Pancreas (tissue), 10 donors: Measurements from ENCODE around the gene FAT1. TPM values are rescaled to one million over a fixed set of nuclear protein-coding genes. Genes with fewer than 3 reads are reported as not detected.
A peak's percentile ranks its signal among the peaks of the same experiment; 100 is the strongest.

Source experiments
- ATAC-seq, 4 donors: fragments of 200-7000 bp; cut with Tn5 transposase; one replicate each; pipeline versions ENCODE4 v1.8.0 to v1.9.1; 2020; ENCODE audit warnings: mild to moderate bottlenecking in 4 of 4, moderate library complexity in 4 of 4
- DNase-seq, 6 donors: peaks; one replicate each; pipeline ENCODE4 v3.0.0-alpha.2; 2020
- FAIRE-seq: peaks from 2 replicates; lab custom pipeline; 2012; peaks lifted over from hg19 to GRCh38; lab: Jason Lieb, UNC
- H3K27ac ChIP-seq, 4 donors: fragments of 200-600 bp; sonication (generic); 1 replicate in 3 of 4; 2 replicates in 1 of 4; pipeline versions ENCODE4 v1.5.0 to v1.8.0; 2020
- H3K27me3 ChIP-seq, 4 donors: fragments of 200-600 bp; one replicate each; pipeline ENCODE4 v1.8.0; 2021
- H3K36me3 ChIP-seq, 3 donors: fragments of 200-600 bp; sonication (generic) in 1 of 3; one replicate each; pipeline versions ENCODE4 v1.5.0 to v1.8.0; 2020 to 2021
- H3K4me1 ChIP-seq, 3 donors: fragments of 200-600 bp; one replicate each; pipeline ENCODE4 v1.8.0; 2021
- H3K4me3 ChIP-seq, 4 donors: fragments of 200-600 bp; sonication (generic) in 2 of 4; one replicate each; pipeline versions ENCODE4 v1.5.0 to v1.8.0; 2020 to 2021
- H3K9me3 ChIP-seq, 4 donors: fragments of 200-600 bp; one replicate each; pipeline ENCODE4 v1.8.0; 2021
- CTCF ChIP-seq, 4 donors: fragments of 200-600 bp; sonication (generic) in 3 of 4; IDR thresholded peaks; one replicate each; pipeline versions ENCODE4 v1.5.0 to v1.8.0; 2021; ENCODE audit warnings: antibody characterized with exemption in 4 of 4
- WGBS, 2 donors: extraction: QIAGEN DNeasy Blood & Tissue Kit; methylation state at CpG; one replicate each; pipeline ENCODE4 v1.1.7; 2013; 5-methylcytosine and 5-hydroxymethylcytosine counted together
- intact Hi-C, 3 donors: fragments of 100-400 bp; cut with DNase I; formaldehyde crosslinking; loops; one replicate each; pipeline versions ENCODE4 v1.11.1 to v1.14.2; 2022
- polyA plus RNA-seq, 2 donors: library from polyadenylated mRNA; stranded (reverse); fragments of 200-250 nt; gene quantifications; one replicate each; pipeline ENCODE4 v1.2.3, GENCODE V29; 2013
- total RNA-seq, 6 donors: library from RNA; stranded (reverse); fragmentation: NEBNext Ultra II Directional in 4 of 6; extraction: Animal tissue kit (Norgen Biotek cat#: 25700) in 4 of 6; gene quantifications; one replicate each; pipeline versions ENCODE4 v1.2.1 to v1.2.4, GENCODE V29; 2021 to 2023
- donor health status: healthy with polysubstance abuse.
- donor health status: DM: no; HTN: no; CAD: no; lungs with moderate emphysema.
- donor health status: DM: no; HTN: no; CAD: no.
- donor health status: control.
- donor health status: control.
- donor health status: Bipolar disorder and iron deficiency.
- donor health status: DM: yes; HTN: yes; CAD: no.
- donor health status: DM: no; HTN: no; CAD: no.
- donor health status: DM: no; HTN: no; CAD: no.
- donor health status: DM: yes; HTN: yes; CAD: no.

The FAT1 gene
- total and polyA plus RNA-seq, 8 donors: 16.9 to 91.6 (median 59.3) TPM

- Histone ChIP-seq H3K4me1 (peaks cover 0 to 5% (median 0%) of the 10 kb centered on the region in 3 donors), H3K9me3 (no peaks in the 10 kb centered on the region), H3K27me3 (no peaks in the 10 kb centered on the region), H3K27ac (no peak overlapping the region), H3K36me3 (peaks cover 0 to 14% (median 0%) of the 10 kb centered on the region in 3 donors), H3K4me3 (no peak overlapping the region)
- TF ChIP-seq CTCF (IDR thresholded peaks at IDR 0.05): no peak
- no peak for DNase-seq
- no peak for ATAC-seq
- intact Hi-C loops: loop anchor here in 2 of 3 donors (5.0 to 10.0 kb wide), 2 partner anchors 110 to 288 kb away; no protein-coding TSS in a partner anchor
- no peak for FAIRE-seq
- WGBS, 2 donors: 70 to 77% methylated on average over 6 of the region's 6 CpGs
These were observed 138.7 kb downstream of the FAT1 start for GRCh38 chr4:186584912-186585311.

- Histone ChIP-seq H3K9me3 (no peaks in the 10 kb centered on the region), H3K27ac (no peak overlapping the region), H3K4me3 (no peak overlapping the region), H3K36me3 (no peaks in the 10 kb centered on the region), H3K4me1 (peaks cover 0 to 1% (median 0%) of the 10 kb centered on the region in 3 donors), H3K27me3 (no peaks in the 10 kb centered on the region)
- TF ChIP-seq CTCF (IDR thresholded peaks at IDR 0.05): no peak
- FAIRE-seq (no peak), DNase-seq (no peak), ATAC-seq (no peak)
- 88 to 96% methylated on average over 6 of the region's 6 CpGs for WGBS, 2 donors
- intact Hi-C loops: loop anchor here in 1 of 3 donors (10.0 kb wide), 1 partner anchor 107 kb away; no protein-coding TSS in a partner anchor
These were observed 142.2 kb downstream of the FAT1 start for GRCh38 chr4:186581421-186581820.

DNA sequence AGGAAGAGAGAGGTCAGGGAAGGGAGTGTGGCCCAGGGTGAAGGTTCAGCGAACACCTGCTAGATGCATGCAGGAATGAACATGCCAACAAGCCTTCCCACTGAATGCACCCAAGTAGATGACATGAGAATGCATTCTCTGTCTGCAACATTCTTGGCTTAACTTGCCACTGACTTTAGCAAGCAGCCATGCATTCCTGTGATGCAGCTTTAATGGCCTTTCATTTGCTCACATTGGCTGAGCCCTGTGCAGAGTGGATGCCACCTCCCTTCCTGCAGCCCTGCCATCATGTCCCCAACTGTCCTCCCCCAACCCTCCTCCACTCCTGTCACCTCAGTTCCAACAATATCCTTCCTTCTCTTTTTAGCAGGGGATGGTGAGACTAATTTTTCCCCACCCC is 143.0 kb downstream of the FAT1 start:
- ATAC-seq (no peak), DNase-seq (no peak), FAIRE-seq (no peak)
- Histone ChIP-seq H3K9me3 (no peaks in the 10 kb centered on the region), H3K4me1 (no peaks in the 10 kb centered on the region), H3K36me3 (no peaks in the 10 kb centered on the region), H3K27ac (no peak overlapping the region), H3K27me3 (no peaks in the 10 kb centered on the region), H3K4me3 (no peak overlapping the region)
- TF ChIP-seq CTCF (IDR thresholded peaks at IDR 0.05): no peak
- intact Hi-C loops: loop anchor here in 1 of 3 donors (10.0 kb wide), 1 partner anchor 106 kb away; no protein-coding TSS in a partner anchor
- 92 to 100% methylated on average over 1 of the region's 1 CpG for WGBS, 2 donors

DNA sequence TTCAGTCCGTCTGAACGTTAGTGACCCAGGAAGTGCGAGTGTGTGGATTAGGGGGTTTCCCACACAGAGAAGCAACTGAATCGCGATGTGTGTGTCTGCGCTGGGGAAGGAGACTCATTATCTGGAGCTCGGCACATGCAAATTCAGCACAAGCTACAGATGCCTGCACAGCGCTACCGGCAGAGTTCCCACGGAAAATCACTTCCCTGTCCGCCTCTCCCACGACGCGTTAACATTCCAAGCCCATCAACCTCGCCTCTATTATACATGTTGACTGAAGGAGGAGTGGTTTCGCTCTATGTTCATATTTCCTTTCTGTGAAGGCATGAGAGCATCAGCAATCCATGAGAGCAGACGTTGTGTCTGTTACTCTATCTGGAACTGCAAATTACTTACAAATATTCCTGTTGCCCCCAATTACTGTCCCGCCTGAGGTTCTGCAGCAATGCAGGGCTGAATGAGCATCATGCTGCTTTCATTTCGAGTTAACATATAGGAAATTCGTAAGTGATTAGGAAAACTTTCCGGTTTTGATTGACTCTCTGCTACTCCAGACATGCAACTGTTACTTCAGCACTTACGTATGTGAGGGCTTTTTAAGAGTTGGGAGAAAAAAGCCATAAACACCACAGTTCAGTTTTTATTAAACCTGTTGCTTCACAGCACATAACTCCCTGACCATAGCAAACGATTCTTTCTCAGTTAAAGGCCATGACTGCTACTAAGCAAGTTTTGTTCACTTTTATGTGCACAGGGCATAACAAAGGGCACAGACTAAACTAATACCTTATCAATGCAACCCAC is 153.3 kb downstream of the FAT1 start:
- ATAC-seq (peak; percentile 83 to 95 (median 90)), DNase-seq (peak in 4 of 6 donors; percentile 46 to 66 (median 54)), FAIRE-seq (no peak)
- peak overlapping the region; percentile 51 to 72 (median 66) for H3K27ac ChIP-seq
- no peaks in the 10 kb centered on the region for H3K9me3 ChIP-seq
- 20 to 21% methylated on average over 23 of the region's 23 CpGs for WGBS, 2 donors
- no peak for TF ChIP-seq CTCF (IDR thresholded peaks at IDR 0.05)
- no peaks in the 10 kb centered on the region for H3K36me3 ChIP-seq
- no peaks in the 10 kb centered on the region for H3K4me1 ChIP-seq
- H3K27me3 ChIP-seq: no peaks in the 10 kb centered on the region
- intact Hi-C loops: no loop called here
- peak overlapping the region in 1 of 4 donors; percentile 25 for H3K4me3 ChIP-seq
